GM10847 (cell line): ENCODE data around the gene LSMEM2.

ENCODE experiments used
- POLR2A ChIP-seq: IDR thresholded peaks from 2 replicates; pipeline ENCODE4 v1.6.1; 2011; ENCODE audit not compliant: insufficient read length; ENCODE audit errors: extremely low read depth

LSMEM2 gene

GRCh38 chr3:50327943-50328691, 49.2 kb downstream of the LSMEM2 start, which contains the start of gene TUSC2:
Gene TUSC2 (minus strand): TSS chr3:50328223. CDS start chr3:50328099, 124 bp downstream.
- TF ChIP-seq POLR2A = peak; percentile 74

GRCh38 chr3:50330330-50330729, 51.4 kb downstream of the LSMEM2 start:
- no peak for TF ChIP-seq POLR2A

GRCh38 chr3:50331364-50331907, 52.5 kb downstream of the LSMEM2 start:
- no peak for TF ChIP-seq POLR2A

- TF ChIP-seq POLR2A = no peak
These were observed 54.9 kb downstream of the LSMEM2 start for GRCh38 chr3:50333744-50334328.

GRCh38 chr3:50334339-50335075, 55.6 kb downstream of the LSMEM2 start:
- no peak for TF ChIP-seq POLR2A

- no peak for TF ChIP-seq POLR2A
These were observed 57.7 kb downstream of the LSMEM2 start for GRCh38 chr3:50336452-50337174.

GRCh38 chr3:50337175-50337861, 58.4 kb downstream of the LSMEM2 start:
- TF ChIP-seq POLR2A = peak; percentile 75
